Stimulated activated CD4-positive, alpha-beta T cell treated with anti-CD3 and anti-CD28 coated beads, Interleukin-4, amount 100 ng/mL, for 48 hours (primary cell): Measurements from ENCODE around the gene LTBP3.
A peak's percentile ranks its signal among the peaks of the same experiment; 100 is the strongest.

Source experiments
- DNase-seq, 2 donors: peaks; one replicate each; pipeline ENCODE4 v3.0.0-alpha.2; 2020; ENCODE audit warnings: low read depth in 2 of 2

LTBP3 gene

DNA sequence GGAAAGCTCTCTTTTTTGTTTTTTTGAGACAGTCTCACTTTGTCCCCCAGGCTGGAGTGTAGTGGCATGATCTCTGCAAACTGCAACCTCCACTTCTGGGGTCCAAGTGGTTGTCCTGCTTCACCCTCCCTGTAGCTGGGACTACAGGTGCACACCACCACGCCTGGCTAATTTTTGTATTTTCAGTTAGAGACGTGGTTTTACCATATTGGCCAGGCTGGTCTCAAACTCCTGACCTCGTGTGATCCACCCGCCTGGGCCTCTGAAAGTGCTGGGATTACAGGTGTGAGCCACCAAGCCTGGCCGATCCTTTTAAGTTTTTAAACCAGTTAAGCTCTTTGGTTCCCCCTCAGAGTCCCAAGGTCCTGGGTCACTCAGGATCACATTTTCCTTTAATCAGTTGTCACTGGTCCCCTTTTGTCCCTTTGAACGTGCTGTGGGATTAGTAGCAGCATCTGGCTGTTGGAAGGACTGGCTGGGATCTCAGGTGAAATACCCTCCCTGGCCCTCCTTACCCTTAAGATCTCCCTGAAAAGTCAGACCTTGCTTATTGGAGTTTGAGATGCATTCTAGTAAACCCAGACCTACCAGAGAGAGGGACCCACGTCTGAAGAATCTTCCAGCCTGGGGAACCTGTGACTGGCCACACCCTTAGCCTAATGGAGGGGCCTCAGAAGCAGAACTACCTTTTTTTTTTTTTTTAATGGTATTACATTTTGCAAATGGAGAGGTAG is 51.2 kb downstream of the LTBP3 start:
- DNase-seq = peak in 1 of 2 donors; percentile 36

DNA sequence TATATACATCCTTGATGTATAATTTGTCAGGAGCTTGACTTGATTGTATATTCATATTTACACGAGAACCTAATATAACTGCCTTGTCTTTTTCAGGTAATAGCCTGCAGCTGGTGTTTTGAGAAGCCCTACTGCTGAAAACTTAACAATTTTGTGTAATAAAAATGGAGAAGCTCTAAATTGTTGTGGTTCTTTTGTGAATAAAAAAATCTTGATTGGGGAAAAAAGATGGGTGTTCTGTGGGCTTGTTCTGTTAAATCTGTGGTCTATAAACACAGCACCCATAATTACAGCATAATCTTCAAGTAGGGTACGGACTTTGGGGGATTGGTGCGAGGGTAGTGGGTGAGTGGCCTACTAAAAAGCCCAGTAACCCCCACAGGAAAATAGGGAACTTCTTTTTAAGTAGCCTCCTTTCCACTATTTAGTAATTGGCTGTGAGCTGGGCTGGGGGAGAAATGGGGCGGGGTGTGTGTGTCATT is 51.8 kb downstream of the LTBP3 start:
- DNase-seq = no peak

DNA sequence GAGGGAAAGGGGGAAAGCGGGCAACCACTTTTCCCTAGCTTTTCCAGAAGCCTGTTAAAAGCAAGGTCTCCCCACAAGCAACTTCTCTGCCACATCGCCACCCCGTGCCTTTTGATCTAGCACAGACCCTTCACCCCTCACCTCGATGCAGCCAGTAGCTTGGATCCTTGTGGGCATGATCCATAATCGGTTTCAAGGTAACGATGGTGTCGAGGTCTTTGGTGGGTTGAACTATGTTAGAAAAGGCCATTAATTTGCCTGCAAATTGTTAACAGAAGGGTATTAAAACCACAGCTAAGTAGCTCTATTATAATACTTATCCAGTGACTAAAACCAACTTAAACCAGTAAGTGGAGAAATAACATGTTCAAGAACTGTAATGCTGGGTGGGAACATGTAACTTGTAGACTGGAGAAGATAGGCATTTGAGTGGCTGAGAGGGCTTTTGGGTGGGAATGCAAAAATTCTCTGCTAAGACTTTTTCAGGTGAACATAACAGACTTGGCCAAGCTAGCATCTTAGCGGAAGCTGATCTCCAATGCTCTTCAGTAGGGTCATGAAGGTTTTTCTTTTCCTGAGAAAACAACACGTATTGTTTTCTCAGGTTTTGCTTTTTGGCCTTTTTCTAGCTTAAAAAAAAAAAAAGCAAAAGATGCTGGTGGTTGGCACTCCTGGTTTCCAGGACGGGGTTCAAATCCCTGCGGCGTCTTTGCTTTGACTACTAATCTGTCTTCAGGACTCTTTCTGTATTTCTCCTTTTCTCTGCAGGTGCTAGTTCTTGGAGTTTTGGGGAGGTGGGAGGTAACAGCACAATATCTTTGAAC is 52.5 kb downstream of the LTBP3 start:
- no peak for DNase-seq

DNA sequence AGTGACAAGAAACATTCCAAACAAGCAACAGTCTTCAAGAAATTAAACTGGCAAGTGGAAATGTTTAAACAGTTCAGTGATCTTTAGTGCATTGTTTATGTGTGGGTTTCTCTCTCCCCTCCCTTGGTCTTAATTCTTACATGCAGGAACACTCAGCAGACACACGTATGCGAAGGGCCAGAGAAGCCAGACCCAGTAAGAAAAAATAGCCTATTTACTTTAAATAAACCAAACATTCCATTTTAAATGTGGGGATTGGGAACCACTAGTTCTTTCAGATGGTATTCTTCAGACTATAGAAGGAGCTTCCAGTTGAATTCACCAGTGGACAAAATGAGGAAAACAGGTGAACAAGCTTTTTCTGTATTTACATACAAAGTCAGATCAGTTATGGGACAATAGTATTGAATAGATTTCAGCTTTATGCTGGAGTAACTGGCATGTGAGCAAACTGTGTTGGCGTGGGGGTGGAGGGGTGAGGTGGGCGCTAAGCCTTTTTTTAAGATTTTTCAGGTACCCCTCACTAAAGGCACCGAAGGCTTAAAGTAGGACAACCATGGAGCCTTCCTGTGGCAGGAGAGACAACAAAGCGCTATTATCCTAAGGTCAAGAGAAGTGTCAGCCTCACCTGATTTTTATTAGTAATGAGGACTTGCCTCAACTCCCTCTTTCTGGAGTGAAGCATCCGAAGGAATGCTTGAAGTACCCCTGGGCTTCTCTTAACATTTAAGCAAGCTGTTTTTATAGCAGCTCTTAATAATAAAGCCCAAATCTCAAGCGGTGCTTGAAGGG is 53.3 kb downstream of the LTBP3 start:
- DNase-seq = no peak

DNA sequence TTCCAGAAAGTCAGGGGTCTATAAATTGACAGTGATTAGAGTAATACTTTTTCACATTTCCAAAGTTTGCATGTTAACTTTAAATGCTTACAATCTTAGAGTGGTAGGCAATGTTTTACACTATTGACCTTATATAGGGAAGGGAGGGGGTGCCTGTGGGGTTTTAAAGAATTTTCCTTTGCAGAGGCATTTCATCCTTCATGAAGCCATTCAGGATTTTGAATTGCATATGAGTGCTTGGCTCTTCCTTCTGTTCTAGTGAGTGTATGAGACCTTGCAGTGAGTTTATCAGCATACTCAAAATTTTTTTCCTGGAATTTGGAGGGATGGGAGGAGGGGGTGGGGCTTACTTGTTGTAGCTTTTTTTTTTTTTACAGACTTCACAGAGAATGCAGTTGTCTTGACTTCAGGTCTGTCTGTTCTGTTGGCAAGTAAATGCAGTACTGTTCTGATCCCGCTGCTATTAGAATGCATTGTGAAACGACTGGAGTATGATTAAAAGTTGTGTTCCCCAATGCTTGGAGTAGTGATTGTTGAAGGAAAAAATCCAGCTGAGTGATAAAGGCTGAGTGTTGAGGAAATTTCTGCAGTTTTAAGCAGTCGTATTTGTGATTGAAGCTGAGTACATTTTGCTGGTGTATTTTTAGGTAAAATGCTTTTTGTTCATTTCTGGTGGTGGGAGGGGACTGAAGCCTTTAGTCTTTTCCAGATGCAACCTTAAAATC is 54.0 kb downstream of the LTBP3 start:
- DNase-seq = no peak

DNA sequence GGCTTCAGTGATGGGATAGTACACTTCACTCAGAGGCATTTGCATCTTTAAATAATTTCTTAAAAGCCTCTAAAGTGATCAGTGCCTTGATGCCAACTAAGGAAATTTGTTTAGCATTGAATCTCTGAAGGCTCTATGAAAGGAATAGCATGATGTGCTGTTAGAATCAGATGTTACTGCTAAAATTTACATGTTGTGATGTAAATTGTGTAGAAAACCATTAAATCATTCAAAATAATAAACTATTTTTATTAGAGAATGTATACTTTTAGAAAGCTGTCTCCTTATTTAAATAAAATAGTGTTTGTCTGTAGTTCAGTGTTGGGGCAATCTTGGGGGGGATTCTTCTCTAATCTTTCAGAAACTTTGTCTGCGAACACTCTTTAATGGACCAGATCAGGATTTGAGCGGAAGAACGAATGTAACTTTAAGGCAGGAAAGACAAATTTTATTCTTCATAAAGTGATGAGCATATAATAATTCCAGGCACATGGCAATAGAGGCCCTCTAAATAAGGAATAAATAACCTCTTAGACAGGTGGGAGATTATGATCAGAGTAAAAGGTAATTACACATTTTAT is 54.7 kb downstream of the LTBP3 start:
- no peak for DNase-seq

DNA sequence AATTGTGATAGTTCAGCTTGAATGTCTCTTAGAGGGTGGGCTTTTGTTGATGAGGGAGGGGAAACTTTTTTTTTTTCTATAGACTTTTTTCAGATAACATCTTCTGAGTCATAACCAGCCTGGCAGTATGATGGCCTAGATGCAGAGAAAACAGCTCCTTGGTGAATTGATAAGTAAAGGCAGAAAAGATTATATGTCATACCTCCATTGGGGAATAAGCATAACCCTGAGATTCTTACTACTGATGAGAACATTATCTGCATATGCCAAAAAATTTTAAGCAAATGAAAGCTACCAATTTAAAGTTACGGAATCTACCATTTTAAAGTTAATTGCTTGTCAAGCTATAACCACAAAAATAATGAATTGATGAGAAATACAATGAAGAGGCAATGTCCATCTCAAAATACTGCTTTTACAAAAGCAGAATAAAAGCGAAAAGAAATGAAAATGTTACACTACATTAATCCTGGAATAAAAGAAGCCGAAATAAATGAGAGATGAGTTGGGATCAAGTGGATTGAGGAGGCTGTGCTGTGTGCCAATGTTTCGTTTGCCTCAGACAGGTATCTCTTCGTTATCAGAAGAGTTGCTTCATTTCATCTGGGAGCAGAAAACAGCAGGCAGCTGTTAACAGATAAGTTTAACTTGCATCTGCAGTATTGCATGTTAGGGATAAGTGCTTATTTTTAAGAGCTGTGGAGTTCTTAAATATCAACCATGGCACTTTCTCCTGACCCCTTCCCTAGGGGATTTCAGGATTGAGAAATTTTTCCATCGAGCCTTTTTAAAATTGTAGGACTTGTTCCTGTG is 55.4 kb downstream of the LTBP3 start:
- no peak for DNase-seq

DNA sequence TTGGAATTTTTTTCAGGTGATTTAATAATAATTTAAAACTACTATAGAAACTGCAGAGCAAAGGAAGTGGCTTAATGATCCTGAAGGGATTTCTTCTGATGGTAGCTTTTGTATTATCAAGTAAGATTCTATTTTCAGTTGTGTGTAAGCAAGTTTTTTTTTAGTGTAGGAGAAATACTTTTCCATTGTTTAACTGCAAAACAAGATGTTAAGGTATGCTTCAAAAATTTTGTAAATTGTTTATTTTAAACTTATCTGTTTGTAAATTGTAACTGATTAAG is 55.9 kb downstream of the LTBP3 start:
- no peak for DNase-seq

DNA sequence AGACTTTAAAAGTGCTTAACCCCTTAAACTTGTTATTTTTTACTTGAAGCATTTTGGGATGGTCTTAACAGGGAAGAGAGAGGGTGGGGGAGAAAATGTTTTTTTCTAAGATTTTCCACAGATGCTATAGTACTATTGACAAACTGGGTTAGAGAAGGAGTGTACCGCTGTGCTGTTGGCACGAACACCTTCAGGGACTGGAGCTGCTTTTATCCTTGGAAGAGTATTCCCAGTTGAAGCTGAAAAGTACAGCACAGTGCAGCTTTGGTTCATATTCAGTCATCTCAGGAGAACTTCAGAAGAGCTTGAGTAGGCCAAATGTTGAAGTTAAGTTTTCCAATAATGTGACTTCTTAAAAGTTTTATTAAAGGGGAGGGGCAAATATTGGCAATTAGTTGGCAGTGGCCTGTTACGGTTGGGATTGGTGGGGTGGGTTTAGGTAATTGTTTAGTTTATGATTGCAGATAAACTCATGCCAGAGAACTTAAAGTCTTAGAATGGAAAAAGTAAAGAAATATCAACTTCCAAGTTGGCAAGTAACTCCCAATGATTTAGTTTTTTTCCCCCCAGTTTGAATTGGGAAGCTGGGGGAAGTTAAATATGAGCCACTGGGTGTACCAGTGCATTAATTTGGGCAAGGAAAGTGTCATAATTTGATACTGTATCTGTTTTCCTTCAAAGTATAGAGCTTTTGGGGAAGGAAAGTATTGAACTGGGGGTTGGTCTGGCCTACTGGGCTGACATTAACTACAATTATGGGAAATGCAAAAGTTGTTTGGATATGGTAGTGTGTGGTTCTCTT is 56.5 kb downstream of the LTBP3 start:
- DNase-seq = no peak

DNA sequence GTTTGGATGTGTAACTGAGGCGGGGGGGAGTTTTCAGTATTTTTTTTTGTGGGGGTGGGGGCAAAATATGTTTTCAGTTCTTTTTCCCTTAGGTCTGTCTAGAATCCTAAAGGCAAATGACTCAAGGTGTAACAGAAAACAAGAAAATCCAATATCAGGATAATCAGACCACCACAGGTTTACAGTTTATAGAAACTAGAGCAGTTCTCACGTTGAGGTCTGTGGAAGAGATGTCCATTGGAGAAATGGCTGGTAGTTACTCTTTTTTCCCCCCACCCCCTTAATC is 57.0 kb downstream of the LTBP3 start:
- DNase-seq = no peak

DNA sequence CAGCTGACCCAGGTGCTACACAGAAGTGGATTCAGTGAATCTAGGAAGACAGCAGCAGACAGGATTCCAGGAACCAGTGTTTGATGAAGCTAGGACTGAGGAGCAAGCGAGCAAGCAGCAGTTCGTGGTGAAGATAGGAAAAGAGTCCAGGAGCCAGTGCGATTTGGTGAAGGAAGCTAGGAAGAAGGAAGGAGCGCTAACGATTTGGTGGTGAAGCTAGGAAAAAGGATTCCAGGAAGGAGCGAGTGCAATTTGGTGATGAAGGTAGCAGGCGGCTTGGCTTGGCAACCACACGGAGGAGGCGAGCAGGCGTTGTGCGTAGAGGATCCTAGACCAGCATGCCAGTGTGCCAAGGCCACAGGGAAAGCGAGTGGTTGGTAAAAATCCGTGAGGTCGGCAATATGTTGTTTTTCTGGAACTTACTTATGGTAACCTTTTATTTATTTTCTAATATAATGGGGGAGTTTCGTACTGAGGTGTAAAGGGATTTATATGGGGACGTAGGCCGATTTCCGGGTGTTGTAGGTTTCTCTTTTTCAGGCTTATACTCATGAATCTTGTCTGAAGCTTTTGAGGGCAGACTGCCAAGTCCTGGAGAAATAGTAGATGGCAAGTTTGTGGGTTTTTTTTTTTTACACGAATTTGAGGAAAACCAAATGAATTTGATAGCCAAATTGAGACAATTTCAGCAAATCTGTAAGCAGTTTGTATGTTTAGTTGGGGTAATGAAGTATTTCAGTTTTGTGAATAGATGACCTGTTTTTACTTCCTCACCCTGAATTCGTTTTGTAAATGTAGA is 57.6 kb downstream of the LTBP3 start:
- DNase-seq = peak in 1 of 2 donors; percentile 38

DNA sequence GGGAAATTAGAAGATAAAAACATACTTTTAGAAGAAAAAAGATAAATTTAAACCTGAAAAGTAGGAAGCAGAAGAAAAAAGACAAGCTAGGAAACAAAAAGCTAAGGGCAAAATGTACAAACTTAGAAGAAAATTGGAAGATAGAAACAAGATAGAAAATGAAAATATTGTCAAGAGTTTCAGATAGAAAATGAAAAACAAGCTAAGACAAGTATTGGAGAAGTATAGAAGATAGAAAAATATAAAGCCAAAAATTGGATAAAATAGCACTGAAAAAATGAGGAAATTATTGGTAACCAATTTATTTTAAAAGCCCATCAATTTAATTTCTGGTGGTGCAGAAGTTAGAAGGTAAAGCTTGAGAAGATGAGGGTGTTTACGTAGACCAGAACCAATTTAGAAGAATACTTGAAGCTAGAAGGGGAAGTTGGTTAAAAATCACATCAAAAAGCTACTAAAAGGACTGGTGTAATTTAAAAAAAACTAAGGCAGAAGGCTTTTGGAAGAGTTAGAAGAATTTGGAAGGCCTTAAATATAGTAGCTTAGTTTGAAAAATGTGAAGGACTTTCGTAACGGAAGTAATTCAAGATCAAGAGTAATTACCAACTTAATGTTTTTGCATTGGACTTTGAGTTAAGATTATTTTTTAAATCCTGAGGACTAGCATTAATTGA is 58.3 kb downstream of the LTBP3 start:
- DNase-seq = no peak

DNA sequence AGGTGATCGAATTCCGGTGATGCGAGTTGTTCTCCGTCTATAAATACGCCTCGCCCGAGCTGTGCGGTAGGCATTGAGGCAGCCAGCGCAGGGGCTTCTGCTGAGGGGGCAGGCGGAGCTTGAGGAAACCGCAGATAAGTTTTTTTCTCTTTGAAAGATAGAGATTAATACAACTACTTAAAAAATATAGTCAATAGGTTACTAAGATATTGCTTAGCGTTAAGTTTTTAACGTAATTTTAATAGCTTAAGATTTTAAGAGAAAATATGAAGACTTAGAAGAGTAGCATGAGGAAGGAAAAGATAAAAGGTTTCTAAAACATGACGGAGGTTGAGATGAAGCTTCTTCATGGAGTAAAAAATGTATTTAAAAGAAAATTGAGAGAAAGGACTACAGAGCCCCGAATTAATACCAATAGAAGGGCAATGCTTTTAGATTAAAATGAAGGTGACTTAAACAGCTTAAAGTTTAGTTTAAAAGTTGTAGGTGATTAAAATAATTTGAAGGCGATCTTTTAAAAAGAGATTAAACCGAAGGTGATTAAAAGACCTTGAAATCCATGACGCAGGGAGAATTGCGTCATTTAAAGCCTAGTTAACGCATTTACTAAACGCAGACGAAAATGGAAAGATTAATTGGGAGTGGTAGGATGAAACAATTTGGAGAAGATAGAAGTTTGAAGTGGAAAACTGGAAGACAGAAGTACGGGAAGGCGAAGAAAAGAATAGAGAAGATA is 59.0 kb downstream of the LTBP3 start, which contains the start of gene MALAT1:
TSS of gene MALAT1 (plus strand) at position 69 of the 736 bp plus-strand sequence.
- peak; percentile 87 to 90 for DNase-seq

DNA sequence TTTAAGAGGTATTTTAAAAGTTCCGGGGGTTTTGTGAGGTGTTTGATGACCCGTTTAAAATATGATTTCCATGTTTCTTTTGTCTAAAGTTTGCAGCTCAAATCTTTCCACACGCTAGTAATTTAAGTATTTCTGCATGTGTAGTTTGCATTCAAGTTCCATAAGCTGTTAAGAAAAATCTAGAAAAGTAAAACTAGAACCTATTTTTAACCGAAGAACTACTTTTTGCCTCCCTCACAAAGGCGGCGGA is 59.5 kb downstream of the LTBP3 start:
- no peak for DNase-seq

DNA sequence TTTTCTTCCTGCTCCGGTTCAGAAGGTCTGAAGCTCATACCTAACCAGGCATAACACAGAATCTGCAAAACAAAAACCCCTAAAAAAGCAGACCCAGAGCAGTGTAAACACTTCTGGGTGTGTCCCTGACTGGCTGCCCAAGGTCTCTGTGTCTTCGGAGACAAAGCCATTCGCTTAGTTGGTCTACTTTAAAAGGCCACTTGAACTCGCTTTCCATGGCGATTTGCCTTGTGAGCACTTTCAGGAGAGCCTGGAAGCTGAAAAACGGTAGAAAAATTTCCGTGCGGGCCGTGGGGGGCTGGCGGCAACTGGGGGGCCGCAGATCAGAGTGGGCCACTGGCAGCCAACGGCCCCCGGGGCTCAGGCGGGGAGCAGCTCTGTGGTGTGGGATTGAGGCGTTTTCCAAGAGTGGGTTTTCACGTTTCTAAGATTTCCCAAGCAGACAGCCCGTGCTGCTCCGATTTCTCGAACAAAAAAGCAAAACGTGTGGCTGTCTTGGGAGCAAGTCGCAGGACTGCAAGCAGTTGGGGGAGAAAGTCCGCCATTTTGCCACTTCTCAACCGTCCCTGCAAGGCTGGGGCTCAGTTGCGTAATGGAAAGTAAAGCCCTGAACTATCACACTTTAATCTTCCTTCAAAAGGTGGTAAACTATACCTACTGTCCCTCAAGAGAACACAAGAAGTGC is 60.0 kb downstream of the LTBP3 start:
- peak in 1 of 2 donors; percentile 58 for DNase-seq

DNA sequence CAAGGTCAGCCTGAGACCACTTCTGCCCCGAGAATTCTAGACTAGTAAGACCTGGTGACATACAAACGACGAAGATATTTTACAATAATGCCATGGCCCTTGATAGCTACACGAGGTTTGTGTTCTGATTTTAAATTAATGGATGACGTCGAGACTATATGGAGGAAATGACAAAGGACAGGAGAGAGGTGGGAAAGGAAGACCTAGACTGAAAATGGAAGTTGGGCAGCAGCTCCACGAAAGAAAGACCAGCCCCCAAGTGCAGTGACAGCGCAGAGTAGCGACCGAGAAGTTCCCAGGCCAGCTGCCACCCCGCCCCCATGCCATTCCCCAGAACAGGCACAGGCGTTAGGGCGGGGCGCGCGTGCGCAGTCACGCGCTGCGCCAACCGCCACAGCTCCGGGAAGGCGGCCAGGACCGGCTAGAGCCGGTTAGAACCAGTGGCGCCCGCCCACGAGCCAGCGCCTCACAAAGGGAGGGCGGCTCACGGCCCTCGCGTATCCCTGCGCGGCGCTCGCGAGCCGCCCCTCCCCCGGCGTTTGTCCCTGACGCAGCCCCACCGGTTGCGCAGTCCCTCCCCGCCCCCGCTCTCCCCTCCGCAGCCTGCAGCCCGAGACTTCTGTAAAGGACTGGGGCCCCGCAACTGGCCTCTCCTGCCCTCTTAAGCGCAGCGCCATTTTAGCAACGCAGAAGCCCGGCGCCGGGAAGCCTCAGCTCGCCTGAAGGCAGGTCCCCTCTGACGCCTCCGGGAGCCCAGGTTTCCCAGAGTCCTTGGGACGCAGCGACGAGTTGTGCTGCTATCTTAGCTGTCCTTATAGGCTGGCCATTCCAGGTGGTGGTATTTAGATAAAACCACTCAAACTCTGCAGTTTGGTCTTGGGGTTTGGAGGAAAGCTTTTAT is 60.8 kb downstream of the LTBP3 start:
- peak; percentile 99 for DNase-seq
